SK-N-SH treated with all-trans-retinoic acid at 6 μM for 48 hours (cell line): ENCODE results near the gene ASPRV1.

Source experiments
- ATAC-seq: fragments of 200-7000 bp; cut with Tn5 transposase; 3 replicates; pipeline ENCODE4 v1.9.1; 2020; ENCODE audit warnings: mild to moderate bottlenecking, moderate library complexity
- BACH2 ChIP-seq: fragments of 250-450 bp; sonication (Bioruptor Pico); IDR thresholded peaks from 2 replicates; pipeline ENCODE4 v1.9.0; 2021; ENCODE audit warnings: mild to moderate bottlenecking, borderline replicate concordance
- CREB5 ChIP-seq: fragments of 250-450 bp; sonication (Bioruptor Pico); IDR thresholded peaks from 2 replicates; pipeline ENCODE4 v1.5.1; 2020; ENCODE audit warnings: low read depth, mild to moderate bottlenecking, moderate library complexity
- CSDC2 ChIP-seq: fragments of 250-450 bp; sonication (Bioruptor Pico); IDR thresholded peaks from 2 replicates; pipeline ENCODE4 v1.5.0; 2020; ENCODE audit warnings: mild to moderate bottlenecking, moderate library complexity
- CSRNP3 ChIP-seq: fragments of 250-450 bp; sonication (Bioruptor Pico); IDR thresholded peaks from 2 replicates; pipeline ENCODE4 v1.5.1; 2021; ENCODE audit warnings: mild to moderate bottlenecking, moderate library complexity
- ESRRG ChIP-seq: fragments of 250-450 bp; sonication (Bioruptor Pico); IDR thresholded peaks from 2 replicates; pipeline ENCODE4 v1.6.1; 2021; ENCODE audit warnings: mild to moderate bottlenecking
- GLIS3 ChIP-seq: fragments of 250-450 bp; sonication (Bioruptor Pico); IDR thresholded peaks from 2 replicates; pipeline ENCODE4 v1.5.0; 2020; ENCODE audit warnings: mild to moderate bottlenecking, moderate library complexity
- ISL1 ChIP-seq: fragments of 250-450 bp; sonication (Bioruptor Pico); IDR thresholded peaks from 2 replicates; pipeline ENCODE4 v2.1.2; 2022; ENCODE audit warnings: mild to moderate bottlenecking, moderate library complexity
- OSR1 ChIP-seq: fragments of 250-450 bp; sonication (Bioruptor Pico); IDR thresholded peaks from 2 replicates; pipeline ENCODE4 v1.8.0; 2022; ENCODE audit warnings: moderate library complexity, mild to moderate bottlenecking, inconsistent platforms
- PATZ1 ChIP-seq: fragments of 250-450 bp; sonication (Bioruptor Pico); IDR thresholded peaks from 2 replicates; pipeline ENCODE4 v1.8.0; 2020; ENCODE audit warnings: mild to moderate bottlenecking, moderate library complexity, borderline replicate concordance
- PPARA ChIP-seq: fragments of 250-450 bp; sonication (Bioruptor Pico); IDR thresholded peaks from 2 replicates; pipeline ENCODE4 v1.5.0; 2020; ENCODE audit warnings: mild to moderate bottlenecking, borderline replicate concordance
- RARB ChIP-seq: fragments of 250-450 bp; sonication (Bioruptor Pico); IDR thresholded peaks from 2 replicates; pipeline ENCODE4 v1.8.0; 2021; ENCODE audit warnings: mild to moderate bottlenecking, moderate library complexity
- TOX ChIP-seq: fragments of 250-450 bp; sonication (Bioruptor Pico); IDR thresholded peaks from 2 replicates; pipeline ENCODE4 v1.8.0; 2021; ENCODE audit warnings: mild to moderate bottlenecking, moderate library complexity, borderline replicate concordance
- TSHZ2 ChIP-seq: fragments of 250-450 bp; sonication (Bioruptor Pico); IDR thresholded peaks from 2 replicates; pipeline ENCODE4 v1.5.0; 2020; ENCODE audit warnings: mild to moderate bottlenecking, moderate library complexity
- ZFP3 ChIP-seq: fragments of 250-450 bp; sonication (Bioruptor Pico); IDR thresholded peaks from 2 replicates; pipeline ENCODE4 v1.5.0; 2020; ENCODE audit warnings: mild to moderate bottlenecking, moderate library complexity
- ZFP30 ChIP-seq: fragments of 450-650 bp; formaldehyde crosslinking; IDR thresholded peaks from 2 replicates; pipeline ENCODE4 v1.5.0; 2022; ENCODE audit warnings: mild to moderate bottlenecking, moderate library complexity
- ZNF70 ChIP-seq: fragments of 450-650 bp; formaldehyde crosslinking; IDR thresholded peaks from 2 replicates; pipeline ENCODE4 v1.5.0; 2020; ENCODE audit warnings: mild to moderate bottlenecking, moderate library complexity
- ZNF8 ChIP-seq: fragments of 450-650 bp; formaldehyde crosslinking; IDR thresholded peaks from 2 replicates; pipeline ENCODE4 v1.5.0; 2020; ENCODE audit warnings: mild to moderate bottlenecking, moderate library complexity
- TF ChIP-seq, protein P1 (sequence below): fragments of 250-450 bp; sonication (Bioruptor Pico); IDR thresholded peaks from 2 replicates; pipeline ENCODE4 v1.8.0; 2021; ENCODE audit warnings: low read depth, mild to moderate bottlenecking, moderate library complexity, borderline replicate concordance

The ASPRV1 gene

GRCh38 chr2:69933839-69934613 is 27.4 kb downstream of the ASPRV1 start:
- peak; percentile 73 for ATAC-seq
- TF ChIP-seq RARB (CRISPR knock-in tag) (no peak), ESRRG (CRISPR knock-in tag) (no peak), CSRNP3 (CRISPR knock-in tag) (no peak), PPARA (CRISPR knock-in tag) (no peak), ZFP30 (CRISPR knock-in tag) (no peak), ZFP3 (CRISPR knock-in tag) (no peak), ISL1 (CRISPR knock-in tag) (no peak), PATZ1 (CRISPR knock-in tag) (no peak), OSR1 (no peak), BACH2 (CRISPR knock-in tag) (no peak), CSDC2 (CRISPR knock-in tag) (no peak), GLIS3 (CRISPR knock-in tag) (no peak), ZNF70 (CRISPR knock-in tag) (no peak), TSHZ2 (CRISPR knock-in tag) (no peak), TOX (no peak), ZNF8 (CRISPR knock-in tag) (no peak), CREB5 (CRISPR knock-in tag) (no peak)
- TF ChIP-seq, protein P1, sequence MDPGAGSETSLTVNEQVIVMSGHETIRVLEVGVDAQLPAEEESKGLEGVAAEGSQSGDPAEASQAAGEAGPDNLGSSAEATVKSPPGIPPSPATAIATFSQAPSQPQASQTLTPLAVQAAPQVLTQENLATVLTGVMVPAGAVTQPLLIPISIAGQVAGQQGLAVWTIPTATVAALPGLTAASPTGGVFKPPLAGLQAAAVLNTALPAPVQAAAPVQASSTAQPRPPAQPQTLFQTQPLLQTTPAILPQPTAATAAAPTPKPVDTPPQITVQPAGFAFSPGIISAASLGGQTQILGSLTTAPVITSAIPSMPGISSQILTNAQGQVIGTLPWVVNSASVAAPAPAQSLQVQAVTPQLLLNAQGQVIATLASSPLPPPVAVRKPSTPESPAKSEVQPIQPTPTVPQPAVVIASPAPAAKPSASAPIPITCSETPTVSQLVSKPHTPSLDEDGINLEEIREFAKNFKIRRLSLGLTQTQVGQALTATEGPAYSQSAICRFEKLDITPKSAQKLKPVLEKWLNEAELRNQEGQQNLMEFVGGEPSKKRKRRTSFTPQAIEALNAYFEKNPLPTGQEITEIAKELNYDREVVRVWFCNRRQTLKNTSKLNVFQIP (CRISPR knock-in tag) = no peak

GRCh38 chr2:69933254-69933828 is 28.1 kb downstream of the ASPRV1 start:
- ATAC-seq = no peak
- TF ChIP-seq PPARA (CRISPR knock-in tag) = no peak
- TF ChIP-seq CREB5 (CRISPR knock-in tag) = no peak
- TF ChIP-seq, protein P1 (CRISPR knock-in tag) = no peak
- no peak for TF ChIP-seq ZFP30 (CRISPR knock-in tag)
